ENCODE measurements around the gene HILPDA. TPM values are rescaled to one million over a fixed set of nuclear protein-coding genes. Genes with fewer than 3 reads are reported as not detected.
"Not testable (repeated sequence)": the region's sequence is repeated elsewhere in the genome, so short reads cannot be mapped to it uniquely, and the experiment has no call there.

The HILPDA gene
- polyA plus RNA-seq, 2 donors: 82.5 to 333 TPM

- Histone ChIP-seq H3K36me3 (ENCODE audit: control insufficient read depth in 2 of 2, insufficient read depth in 2 of 2, low read length in 1 of 2) (no peaks in the 10 kb centered on the region), H3K27me3 (ENCODE audit: control insufficient read depth in 1 of 2, insufficient read depth in 2 of 2, low read length in 2 of 2) (no peaks in the 10 kb centered on the region), H3K27ac (ENCODE audit: low read depth in 2 of 2, low read length in 1 of 2) (peak overlapping the region in 1 of 2 donors; percentile 1), H3K9me3 (ENCODE audit: control insufficient read depth in 2 of 2, insufficient read depth in 1 of 2, low read depth in 1 of 2, low read length in 1 of 2) (no peaks in the 10 kb centered on the region), H3K4me1 (ENCODE audit: control insufficient read depth in 2 of 2, insufficient read depth in 2 of 2, low read length in 1 of 2) (peaks cover 0 to 2% of the 10 kb centered on the region in 2 donors), H3K4me3 (ENCODE audit: low read depth in 1 of 2, low read length in 2 of 2) (peak overlapping the region in 1 of 2 donors; percentile 31)
- WGBS, 2 donors: 38 to 42% methylated on average over 3 of the region's 3 CpGs
Measured at GRCh38 chr7:128458956-128459355, 3.3 kb downstream of the HILPDA start.

- H3K4me1 ChIP-seq (ENCODE audit: control insufficient read depth in 2 of 2, insufficient read depth in 2 of 2, low read length in 1 of 2): peaks cover 0 to 2% of the 10 kb centered on the region in 2 donors
- no peaks in the 10 kb centered on the region for H3K27me3 ChIP-seq (ENCODE audit: control insufficient read depth in 1 of 2, insufficient read depth in 2 of 2, low read length in 2 of 2)
- no peaks in the 10 kb centered on the region for H3K36me3 ChIP-seq (ENCODE audit: control insufficient read depth in 2 of 2, insufficient read depth in 2 of 2, low read length in 1 of 2)
- no peaks in the 10 kb centered on the region for H3K9me3 ChIP-seq (ENCODE audit: control insufficient read depth in 2 of 2, insufficient read depth in 1 of 2, low read depth in 1 of 2, low read length in 1 of 2)
- 32 to 38% methylated on average over 5 of the region's 5 CpGs for WGBS, 2 donors
- H3K27ac ChIP-seq (ENCODE audit: low read depth in 2 of 2, low read length in 1 of 2): peak overlapping the region in 1 of 2 donors; percentile 41
- H3K4me3 ChIP-seq (ENCODE audit: low read depth in 1 of 2, low read length in 2 of 2): no peak overlapping the region
Measured at GRCh38 chr7:128459394-128459878, 3.8 kb downstream of the HILPDA start.

- no peaks in the 10 kb centered on the region for H3K4me1 ChIP-seq (ENCODE audit: control insufficient read depth in 2 of 2, insufficient read depth in 2 of 2, low read length in 1 of 2)
- no peaks in the 10 kb centered on the region for H3K36me3 ChIP-seq (ENCODE audit: control insufficient read depth in 2 of 2, insufficient read depth in 2 of 2, low read length in 1 of 2)
- no peak overlapping the region for H3K27ac ChIP-seq (ENCODE audit: low read depth in 2 of 2, low read length in 1 of 2)
- H3K4me3 ChIP-seq (ENCODE audit: low read depth in 1 of 2, low read length in 2 of 2): no peak overlapping the region
- 81 to 85% methylated on average over 5 of the region's 5 CpGs for WGBS, 2 donors
- no peaks in the 10 kb centered on the region for H3K9me3 ChIP-seq (ENCODE audit: control insufficient read depth in 2 of 2, insufficient read depth in 1 of 2, low read depth in 1 of 2, low read length in 1 of 2)
- H3K27me3 ChIP-seq (ENCODE audit: control insufficient read depth in 1 of 2, insufficient read depth in 2 of 2, low read length in 2 of 2): no peaks in the 10 kb centered on the region
Measured at GRCh38 chr7:128462460-128462859, 6.8 kb downstream of the HILPDA start.

- 91 to 92% methylated on average over 29 to 30 of the region's 30 CpGs for WGBS, 2 donors
- H3K27me3 ChIP-seq (ENCODE audit: control insufficient read depth in 1 of 2, insufficient read depth in 2 of 2, low read length in 2 of 2); H3K4me3 ChIP-seq (ENCODE audit: low read depth in 1 of 2, low read length in 2 of 2); H3K36me3 ChIP-seq (ENCODE audit: control insufficient read depth in 2 of 2, insufficient read depth in 2 of 2, low read length in 1 of 2); H3K4me1 ChIP-seq (ENCODE audit: control insufficient read depth in 2 of 2, insufficient read depth in 2 of 2, low read length in 1 of 2); H3K27ac ChIP-seq (ENCODE audit: low read depth in 2 of 2, low read length in 1 of 2); H3K9me3 ChIP-seq (ENCODE audit: control insufficient read depth in 2 of 2, insufficient read depth in 1 of 2, low read depth in 1 of 2, low read length in 1 of 2): not testable (repeated sequence)
Measured at GRCh38 chr7:128463345-128463744, 7.7 kb downstream of the HILPDA start.

- H3K9me3 ChIP-seq (ENCODE audit: control insufficient read depth in 2 of 2, insufficient read depth in 1 of 2, low read depth in 1 of 2, low read length in 1 of 2); H3K27me3 ChIP-seq (ENCODE audit: control insufficient read depth in 1 of 2, insufficient read depth in 2 of 2, low read length in 2 of 2); H3K4me1 ChIP-seq (ENCODE audit: control insufficient read depth in 2 of 2, insufficient read depth in 2 of 2, low read length in 1 of 2); H3K36me3 ChIP-seq (ENCODE audit: control insufficient read depth in 2 of 2, insufficient read depth in 2 of 2, low read length in 1 of 2); H3K27ac ChIP-seq (ENCODE audit: low read depth in 2 of 2, low read length in 1 of 2); H3K4me3 ChIP-seq (ENCODE audit: low read depth in 1 of 2, low read length in 2 of 2): not testable (repeated sequence)
- 82 to 83% methylated on average over 7 of the region's 8 CpGs for WGBS, 2 donors
Measured at GRCh38 chr7:128463933-128464332, 8.3 kb downstream of the HILPDA start.

- H3K9me3 ChIP-seq (ENCODE audit: control insufficient read depth in 2 of 2, insufficient read depth in 1 of 2, low read depth in 1 of 2, low read length in 1 of 2); H3K4me1 ChIP-seq (ENCODE audit: control insufficient read depth in 2 of 2, insufficient read depth in 2 of 2, low read length in 1 of 2); H3K27ac ChIP-seq (ENCODE audit: low read depth in 2 of 2, low read length in 1 of 2); H3K4me3 ChIP-seq (ENCODE audit: low read depth in 1 of 2, low read length in 2 of 2); H3K36me3 ChIP-seq (ENCODE audit: control insufficient read depth in 2 of 2, insufficient read depth in 2 of 2, low read length in 1 of 2); H3K27me3 ChIP-seq (ENCODE audit: control insufficient read depth in 1 of 2, insufficient read depth in 2 of 2, low read length in 2 of 2): not testable (repeated sequence)
Measured at GRCh38 chr7:128466871-128467270, 11.2 kb downstream of the HILPDA start.

GRCh38 chr7:128476402-128477335 is 21.0 kb downstream of the HILPDA start, which contains the start of gene METTL2B:
Gene METTL2B, plus strand, starts transcription at chr7:128476748. Its CDS starts 18 bp downstream, at chr7:128476766.
- not testable (repeated sequence) for H3K4me1 ChIP-seq (ENCODE audit: control insufficient read depth in 2 of 2, insufficient read depth in 2 of 2, low read length in 1 of 2); H3K27me3 ChIP-seq (ENCODE audit: control insufficient read depth in 1 of 2, insufficient read depth in 2 of 2, low read length in 2 of 2); H3K9me3 ChIP-seq (ENCODE audit: control insufficient read depth in 2 of 2, insufficient read depth in 1 of 2, low read depth in 1 of 2, low read length in 1 of 2); H3K36me3 ChIP-seq (ENCODE audit: control insufficient read depth in 2 of 2, insufficient read depth in 2 of 2, low read length in 1 of 2)
- H3K4me3 ChIP-seq (ENCODE audit: low read depth in 1 of 2, low read length in 2 of 2): peak within 1 kb of the TSS; percentile 62 to 82
- H3K27ac ChIP-seq (ENCODE audit: low read depth in 2 of 2, low read length in 1 of 2): peak within 1 kb of the TSS; percentile 84 to 87
- WGBS, 2 donors: 0% methylated on average over 62 of the region's 62 CpGs

- not testable (repeated sequence) for H3K36me3 ChIP-seq (ENCODE audit: control insufficient read depth in 2 of 2, insufficient read depth in 2 of 2, low read length in 1 of 2); H3K4me1 ChIP-seq (ENCODE audit: control insufficient read depth in 2 of 2, insufficient read depth in 2 of 2, low read length in 1 of 2); H3K9me3 ChIP-seq (ENCODE audit: control insufficient read depth in 2 of 2, insufficient read depth in 1 of 2, low read depth in 1 of 2, low read length in 1 of 2); H3K27me3 ChIP-seq (ENCODE audit: control insufficient read depth in 1 of 2, insufficient read depth in 2 of 2, low read length in 2 of 2)
- 3% methylated on average over 4 of the region's 4 CpGs for WGBS, 2 donors
- Histone ChIP-seq H3K4me3 (ENCODE audit: low read depth in 1 of 2, low read length in 2 of 2) (peak overlapping the region; percentile 62 to 82), H3K27ac (ENCODE audit: low read depth in 2 of 2, low read length in 1 of 2) (peak overlapping the region; percentile 75 to 84)
Measured at GRCh38 chr7:128477336-128477690, 21.6 kb downstream of the HILPDA start.

- not testable (repeated sequence) for H3K36me3 ChIP-seq (ENCODE audit: control insufficient read depth in 2 of 2, insufficient read depth in 2 of 2, low read length in 1 of 2); H3K27me3 ChIP-seq (ENCODE audit: control insufficient read depth in 1 of 2, insufficient read depth in 2 of 2, low read length in 2 of 2); H3K4me1 ChIP-seq (ENCODE audit: control insufficient read depth in 2 of 2, insufficient read depth in 2 of 2, low read length in 1 of 2); H3K27ac ChIP-seq (ENCODE audit: low read depth in 2 of 2, low read length in 1 of 2); H3K9me3 ChIP-seq (ENCODE audit: control insufficient read depth in 2 of 2, insufficient read depth in 1 of 2, low read depth in 1 of 2, low read length in 1 of 2); H3K4me3 ChIP-seq (ENCODE audit: low read depth in 1 of 2, low read length in 2 of 2)
- 84 to 88% methylated on average over 3 to 4 of the region's 4 CpGs for WGBS, 2 donors
Measured at GRCh38 chr7:128479082-128479481, 23.4 kb downstream of the HILPDA start.

GRCh38 chr7:128488134-128488533 is 32.5 kb downstream of the HILPDA start:
- WGBS, 2 donors: 94 to 95% methylated on average over 6 of the region's 6 CpGs
- H3K4me3 ChIP-seq (ENCODE audit: low read depth in 1 of 2, low read length in 2 of 2); H3K27me3 ChIP-seq (ENCODE audit: control insufficient read depth in 1 of 2, insufficient read depth in 2 of 2, low read length in 2 of 2); H3K4me1 ChIP-seq (ENCODE audit: control insufficient read depth in 2 of 2, insufficient read depth in 2 of 2, low read length in 1 of 2); H3K9me3 ChIP-seq (ENCODE audit: control insufficient read depth in 2 of 2, insufficient read depth in 1 of 2, low read depth in 1 of 2, low read length in 1 of 2); H3K36me3 ChIP-seq (ENCODE audit: control insufficient read depth in 2 of 2, insufficient read depth in 2 of 2, low read length in 1 of 2); H3K27ac ChIP-seq (ENCODE audit: low read depth in 2 of 2, low read length in 1 of 2): not testable (repeated sequence)

All from esophagus (tissue), 2 donors.